Umbilical cord (tissue), 2 donors: ENCODE data around the gene FBXO38. TPM values are rescaled to one million over a fixed set of nuclear protein-coding genes. Genes with fewer than 3 reads are reported as not detected.
A peak's percentile ranks its signal among the peaks of the same experiment; 100 is the strongest.

Source experiments
- DNase-seq: peaks from one replicate; pipeline ENCODE4 v3.0.0-alpha.2; 2015; ENCODE audit warnings: low spot score
- total RNA-seq: library from RNA; depleted of rRNA; stranded (reverse); fragments of >200 nt; gene quantifications from one replicate; pipeline ENCODE4 v1.2.3, GENCODE V29; 2014; ENCODE audit warnings: low replicate concordance; ENCODE audit not compliant: insufficient read depth

Gene FBXO38
- total RNA-seq, 1 donor from 2014 or later, result 79.4 TPM

DNA sequence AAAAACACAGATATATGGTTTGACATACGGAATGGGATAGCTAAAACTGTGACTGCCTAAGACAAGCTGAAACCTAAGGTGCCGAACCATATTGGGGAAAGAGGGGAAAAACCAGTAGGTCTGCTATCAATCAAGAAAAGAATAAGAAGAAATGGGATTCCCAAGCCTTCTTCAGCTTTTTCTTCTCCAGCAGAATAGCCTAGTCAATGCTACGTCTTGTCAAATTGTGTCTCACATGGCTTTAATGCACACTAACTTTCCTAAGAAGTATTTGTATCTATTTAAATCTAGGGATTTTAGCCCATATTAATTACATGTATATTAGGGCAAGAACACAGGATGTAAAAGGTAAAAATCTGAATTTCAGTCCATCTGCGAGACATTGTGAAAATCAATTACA, 797 bp upstream of the FBXO38 start:
- DNase-seq, result no peak

DNA sequence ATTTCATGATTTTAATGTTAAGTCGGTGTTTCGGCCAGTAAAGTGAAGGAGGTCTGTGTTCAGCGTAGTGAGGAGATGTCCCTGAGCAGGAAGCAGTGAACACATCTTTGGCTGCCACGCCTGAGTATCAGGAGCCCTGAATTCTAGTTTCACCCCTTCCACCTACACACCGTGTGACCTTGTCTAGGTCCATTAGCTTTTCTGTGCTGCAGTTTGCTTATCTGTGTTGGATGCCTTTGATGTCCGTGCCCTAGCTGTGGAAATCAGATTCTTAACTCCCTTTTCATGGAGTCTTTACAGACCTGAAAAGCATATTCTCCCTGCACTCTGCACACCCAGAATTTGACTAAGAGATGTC, 601 bp downstream of the FBXO38 start:
- no peak for DNase-seq

DNA sequence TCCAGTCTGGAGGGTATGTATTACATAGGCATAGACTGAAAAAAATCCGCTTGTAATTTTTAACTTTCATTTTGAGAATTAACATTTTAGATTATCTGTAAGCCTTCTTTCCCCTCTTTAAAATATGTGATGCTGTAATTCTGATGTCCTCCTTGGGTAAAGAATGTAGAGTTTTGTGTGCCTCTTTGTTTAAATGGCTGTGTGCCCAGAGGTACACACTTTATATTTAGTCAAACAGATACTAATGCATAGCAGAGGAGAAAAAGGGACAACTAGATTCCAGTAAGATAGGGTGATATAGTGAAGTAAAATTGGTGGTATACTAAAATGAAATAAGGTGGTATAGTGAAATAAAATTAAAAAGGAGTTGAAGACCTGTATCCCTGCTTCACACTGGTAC, 1.3 kb downstream of the FBXO38 start:
- DNase-seq, result no peak

DNA sequence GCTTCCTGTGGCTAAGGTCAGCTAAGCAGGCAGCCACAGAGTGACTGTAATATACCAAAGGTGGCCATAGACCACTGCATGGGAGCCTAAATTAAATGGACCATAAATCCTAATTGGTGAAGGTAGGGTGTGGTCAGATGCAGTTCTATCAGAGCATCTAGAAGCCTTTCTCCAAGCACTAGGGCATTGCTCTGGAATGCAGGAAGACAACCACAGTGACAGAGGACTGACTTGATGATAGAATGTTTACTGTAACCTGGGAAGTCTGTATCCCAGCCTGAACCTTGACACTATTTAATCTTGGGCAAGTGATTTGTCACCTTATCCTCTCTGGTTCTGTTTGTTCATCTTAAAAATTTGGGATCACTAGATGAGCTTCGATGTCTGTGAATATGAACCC, 2.3 kb downstream of the FBXO38 start:
- no peak for DNase-seq

DNA sequence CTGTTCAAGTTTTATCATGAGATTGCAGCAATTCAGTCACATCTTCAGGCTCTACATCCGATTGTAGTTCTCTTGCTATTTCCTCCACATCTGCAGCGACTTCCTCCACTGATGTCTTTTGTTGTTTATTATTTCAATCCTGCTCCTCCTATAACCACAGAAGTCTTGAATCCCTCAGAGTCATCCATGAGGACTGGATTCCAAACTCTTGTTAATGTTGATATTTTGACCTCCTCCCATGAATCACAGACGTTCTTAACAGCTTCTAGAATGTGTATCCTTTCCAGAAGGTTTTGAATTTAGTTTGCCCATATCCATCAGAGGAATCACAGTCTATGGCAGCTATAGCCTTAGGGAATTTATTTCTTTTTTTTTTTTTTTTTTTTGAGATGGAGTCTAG, 3.6 kb downstream of the FBXO38 start:
- DNase-seq, result no peak

DNA sequence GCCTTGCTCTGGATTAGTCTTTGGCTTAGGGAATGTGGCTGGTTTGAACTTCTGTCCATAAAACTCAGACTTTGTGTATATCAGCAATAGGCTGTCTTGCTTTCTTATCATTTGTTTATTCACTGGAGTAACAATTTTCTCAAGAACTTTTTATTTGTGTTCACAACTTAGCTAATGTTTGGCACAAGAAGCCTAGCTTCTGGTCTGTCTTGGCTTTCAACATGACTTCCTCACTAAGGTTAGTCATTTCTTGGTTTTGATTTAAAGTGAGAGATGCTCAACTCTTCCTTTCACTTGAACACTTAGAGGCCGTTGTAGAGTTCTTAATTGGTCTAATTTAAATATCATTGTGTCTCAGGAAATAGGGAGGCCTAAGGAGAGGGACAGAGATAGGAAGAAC, 4.9 kb downstream of the FBXO38 start:
- DNase-seq, result no peak

DNA sequence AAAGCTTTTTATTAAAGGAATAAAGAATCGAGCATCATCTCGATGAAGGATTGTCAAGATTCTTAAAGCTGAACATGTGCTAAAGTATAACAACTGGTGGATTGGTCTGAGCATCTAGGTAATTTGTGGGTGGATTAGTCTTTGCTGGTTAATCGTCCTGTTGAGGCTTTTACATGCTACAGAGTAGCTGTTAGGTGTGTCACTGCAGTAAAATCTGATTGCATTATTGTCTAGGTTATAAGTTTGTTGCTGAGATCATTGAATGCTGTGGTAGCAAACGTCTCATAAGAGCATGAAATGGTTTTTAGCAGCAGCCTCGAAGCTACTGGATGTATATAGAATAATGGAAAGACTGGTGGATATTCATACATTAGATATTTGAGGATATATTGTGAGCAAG, 7.2 kb downstream of the FBXO38 start:
- DNase-seq, result no peak

DNA sequence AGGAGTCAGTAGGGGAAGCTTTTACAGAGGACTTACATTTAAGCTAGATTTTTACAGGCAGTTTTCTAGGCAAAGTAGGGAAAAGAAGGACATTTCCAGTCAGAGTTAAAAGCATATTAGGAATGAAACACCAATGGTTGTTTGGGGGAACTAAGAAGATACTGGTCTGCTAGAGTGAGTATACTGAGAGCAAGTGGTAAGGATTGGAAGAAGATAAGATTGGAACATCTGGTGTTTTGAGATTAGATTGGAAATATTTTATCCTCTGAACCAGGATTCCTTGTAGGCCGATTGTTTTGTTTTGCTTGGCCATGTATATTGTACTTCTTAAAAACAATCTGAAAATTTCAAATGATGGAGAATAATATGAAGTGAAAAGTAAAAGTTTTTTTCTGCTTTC, 7.7 kb downstream of the FBXO38 start:
- DNase-seq, result no peak

DNA sequence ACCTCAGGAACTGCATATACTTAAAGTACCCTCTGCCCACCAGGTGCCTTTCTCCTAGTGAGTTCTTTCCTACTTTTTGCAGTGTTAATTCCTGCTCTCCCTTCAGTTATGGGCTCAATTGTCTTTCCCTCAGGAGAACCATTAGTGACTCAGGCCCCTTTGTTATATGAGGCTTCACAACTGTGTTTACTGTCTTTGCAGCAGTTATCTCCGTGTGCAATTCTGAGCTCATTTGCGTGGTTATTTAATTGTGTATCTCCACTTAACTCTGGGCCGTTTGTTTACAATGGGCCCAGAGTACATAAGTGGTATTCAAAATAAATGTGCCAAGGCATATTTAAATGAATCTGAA, 9.6 kb downstream of the FBXO38 start:
- DNase-seq, result no peak

DNA sequence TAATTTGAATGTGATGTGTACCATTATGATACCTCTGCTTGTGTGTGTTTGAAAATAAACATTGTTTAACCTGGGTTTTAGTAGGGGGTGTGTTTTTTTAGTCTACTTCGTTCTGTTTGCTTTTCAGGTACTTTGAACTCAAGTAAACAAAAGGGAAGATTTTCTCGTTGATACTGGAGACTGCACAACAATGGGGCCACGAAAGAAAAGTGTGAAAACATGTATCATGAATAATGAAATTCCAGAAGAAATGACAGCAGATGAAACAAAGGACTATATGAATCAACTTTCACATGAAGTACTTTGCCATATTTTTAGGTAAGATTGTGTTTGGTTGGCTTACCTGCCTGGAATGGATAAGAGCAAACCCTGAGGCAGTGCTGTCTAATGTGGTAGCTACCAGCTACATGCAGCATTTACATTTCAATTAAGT, 10.8 kb downstream of the FBXO38 start:
- no peak for DNase-seq

DNA sequence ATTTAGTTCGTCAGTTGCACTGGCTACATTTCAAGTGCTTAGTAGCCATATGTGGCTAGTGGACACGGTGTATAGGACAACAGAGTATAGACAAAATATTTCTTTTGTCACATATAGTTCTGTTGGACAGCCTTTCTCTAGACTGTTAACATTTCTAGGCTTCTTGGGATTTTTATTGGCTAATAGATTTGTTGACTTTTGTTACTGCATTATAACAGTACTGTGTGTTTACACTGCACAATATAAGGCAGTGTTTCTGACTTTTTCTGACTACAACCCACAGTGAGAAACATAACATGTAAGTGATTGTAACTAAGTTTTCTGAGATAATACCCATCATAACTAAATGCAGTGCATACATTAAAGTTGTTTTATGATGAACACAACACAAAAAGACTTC, 11.3 kb downstream of the FBXO38 start:
- no peak for DNase-seq

DNA sequence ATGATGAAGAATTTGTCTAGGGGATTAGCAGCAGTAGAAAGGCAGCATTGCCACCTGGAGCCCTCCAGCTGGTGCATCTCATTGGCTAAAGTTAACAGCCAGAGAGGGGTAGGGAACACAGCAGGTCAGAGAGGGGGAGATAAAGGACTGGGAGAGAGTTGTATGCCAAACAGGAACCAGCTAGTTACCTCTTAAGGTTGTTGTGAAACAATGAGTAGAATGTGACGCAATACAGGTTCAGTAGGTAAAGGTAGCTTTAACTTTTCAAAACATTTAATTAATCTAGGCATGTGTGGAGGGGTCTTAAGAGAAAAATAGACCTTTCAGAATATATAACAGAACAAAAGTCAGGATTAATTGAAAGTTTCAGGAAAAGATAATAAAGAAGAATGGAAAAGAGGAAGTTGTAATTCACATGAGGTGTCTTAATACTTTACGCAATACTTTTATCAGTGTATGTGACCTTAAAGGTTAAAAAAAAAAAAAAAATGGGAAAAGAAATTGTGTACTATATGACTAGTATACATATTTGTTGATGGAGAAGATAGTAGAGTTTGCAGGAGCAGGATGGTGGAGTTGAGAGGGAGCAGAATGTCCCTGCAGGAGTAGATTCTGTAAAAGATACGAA, 14.3 kb downstream of the FBXO38 start:
- no peak for DNase-seq

DNA sequence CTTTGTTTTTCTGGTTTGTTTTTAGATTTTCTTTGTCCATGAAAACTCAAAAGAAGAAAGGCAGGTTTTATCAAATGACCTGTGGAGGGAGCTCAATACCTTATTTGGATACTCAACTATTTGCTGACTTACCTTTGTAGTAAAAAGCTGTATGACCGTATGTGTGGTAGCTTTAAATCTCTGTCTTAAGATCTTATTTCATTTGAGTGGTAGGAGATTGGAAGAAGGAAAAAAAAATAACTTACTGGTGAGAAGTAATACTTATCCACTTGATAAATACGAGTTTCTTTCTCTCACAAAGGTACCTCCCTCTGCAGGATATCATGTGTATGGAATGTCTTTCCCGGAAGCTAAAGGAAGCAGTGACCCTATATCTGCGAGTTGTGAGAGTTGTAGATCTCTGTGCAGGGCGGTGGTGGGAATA, 15.0 kb downstream of the FBXO38 start:
- no peak for DNase-seq

DNA sequence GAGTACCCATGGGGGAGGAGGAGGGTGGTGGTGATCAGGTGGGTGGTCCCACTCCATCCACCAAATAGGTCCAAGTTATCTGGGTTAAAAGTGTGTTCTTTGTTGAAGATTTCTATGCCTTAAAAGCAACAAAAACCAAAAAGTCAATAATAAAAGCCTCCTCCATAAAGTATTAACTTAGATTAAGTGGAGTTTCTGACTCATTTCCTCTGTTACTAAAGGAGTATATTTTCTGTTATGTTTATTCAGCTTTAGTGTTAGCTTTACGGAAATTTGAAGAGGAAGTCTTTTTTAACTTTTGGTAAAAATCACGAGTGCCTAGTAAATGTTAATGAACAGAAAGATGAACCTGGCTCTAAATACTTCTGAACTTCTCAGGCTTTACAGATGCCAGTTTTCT, 17.8 kb downstream of the FBXO38 start:
- peak; percentile 18 for DNase-seq

DNA sequence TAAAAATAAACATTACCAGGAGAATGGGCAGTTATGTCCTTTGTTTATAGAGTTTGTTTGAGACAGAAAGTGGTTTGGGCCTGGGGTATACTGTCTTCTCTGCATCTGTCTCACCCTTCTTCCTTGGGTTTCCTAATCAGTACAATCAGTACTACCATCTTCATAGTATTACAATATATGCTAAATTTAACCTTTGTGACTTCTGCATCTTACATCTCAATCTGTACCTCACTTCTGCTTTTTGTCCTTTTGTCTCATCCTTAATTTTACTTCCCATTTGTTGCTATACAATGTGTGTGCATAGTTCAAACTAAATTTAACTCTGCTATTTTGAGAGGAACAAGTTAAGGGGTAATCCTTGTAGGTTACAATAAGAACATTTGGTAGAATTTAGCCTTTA, 19.6 kb downstream of the FBXO38 start:
- peak; percentile 20 for DNase-seq

DNA sequence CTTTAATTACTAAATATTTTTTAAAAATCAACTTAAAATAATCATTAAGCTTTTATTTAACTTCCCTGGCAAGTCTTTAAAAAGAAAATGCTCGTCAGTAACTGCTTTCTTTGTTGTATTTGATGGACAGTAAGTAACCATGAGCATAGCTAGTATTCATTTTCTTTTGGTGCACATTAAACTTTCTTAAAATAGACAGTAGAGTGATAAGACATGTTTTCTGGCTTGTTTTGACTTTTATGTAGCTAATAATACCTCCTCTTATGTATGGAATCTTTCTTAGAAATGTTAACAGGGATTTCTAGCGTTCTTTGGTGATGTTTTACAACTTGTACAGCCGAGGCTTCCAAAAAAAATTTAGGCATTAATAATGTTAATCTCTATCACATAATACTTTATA, 22.6 kb downstream of the FBXO38 start:
- no peak for DNase-seq

DNA sequence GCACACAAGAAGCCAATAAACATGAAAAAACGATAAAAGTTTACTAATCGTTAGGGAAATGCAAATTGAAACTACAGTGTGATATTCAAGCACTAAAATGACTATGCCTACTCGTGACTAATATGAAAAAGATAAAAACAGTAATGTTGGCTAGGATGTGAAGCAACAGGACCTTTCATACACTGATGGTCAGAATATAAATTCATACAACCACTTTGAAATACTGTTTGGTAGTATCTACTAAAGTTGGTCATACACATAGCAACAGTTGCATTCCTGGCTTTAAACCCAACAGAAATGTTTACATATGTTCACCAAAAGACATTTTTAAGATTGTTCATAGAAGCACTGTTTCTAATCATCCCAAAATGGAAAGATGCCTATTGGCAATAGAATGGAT, 24.3 kb downstream of the FBXO38 start:
- DNase-seq, result no peak

DNA sequence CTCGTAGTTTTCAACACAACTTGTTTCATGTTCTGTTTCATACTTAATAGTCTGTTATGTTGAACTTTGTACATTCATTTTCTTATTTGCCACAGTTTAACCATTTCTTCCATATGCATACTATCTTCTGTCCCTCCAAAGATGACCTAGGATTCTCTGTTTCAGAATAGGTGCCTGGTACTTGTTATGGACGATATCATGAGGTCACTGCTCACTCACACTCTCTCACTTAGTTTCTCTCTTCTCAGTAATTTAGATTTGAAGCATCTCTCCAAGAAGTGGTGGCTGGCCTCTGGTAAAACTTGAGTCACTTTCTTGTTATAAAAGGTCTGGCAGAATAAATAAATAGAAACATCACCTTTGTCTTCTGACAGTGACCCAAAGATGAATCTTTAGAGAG, 28.4 kb downstream of the FBXO38 start:
- no peak for DNase-seq

DNA sequence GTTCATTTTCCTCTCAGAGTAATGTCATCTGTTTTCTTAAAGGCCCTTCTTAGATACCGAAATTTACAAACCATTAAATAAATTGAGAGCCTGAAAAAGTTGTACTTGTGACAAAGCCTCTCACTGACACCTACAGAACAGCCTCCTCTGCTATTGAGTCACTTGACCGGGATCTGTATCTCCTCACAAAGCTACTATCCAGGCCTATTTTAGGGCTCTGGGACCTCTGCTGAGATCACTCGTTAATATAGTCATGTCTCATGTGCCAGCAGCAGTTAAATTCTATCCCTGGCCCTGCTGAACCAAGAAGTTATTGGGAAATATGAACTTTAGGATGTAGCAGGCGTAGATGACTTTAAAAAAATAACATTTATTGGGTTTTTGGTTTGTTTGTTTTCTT, 31.1 kb downstream of the FBXO38 start:
- DNase-seq, result no peak

DNA sequence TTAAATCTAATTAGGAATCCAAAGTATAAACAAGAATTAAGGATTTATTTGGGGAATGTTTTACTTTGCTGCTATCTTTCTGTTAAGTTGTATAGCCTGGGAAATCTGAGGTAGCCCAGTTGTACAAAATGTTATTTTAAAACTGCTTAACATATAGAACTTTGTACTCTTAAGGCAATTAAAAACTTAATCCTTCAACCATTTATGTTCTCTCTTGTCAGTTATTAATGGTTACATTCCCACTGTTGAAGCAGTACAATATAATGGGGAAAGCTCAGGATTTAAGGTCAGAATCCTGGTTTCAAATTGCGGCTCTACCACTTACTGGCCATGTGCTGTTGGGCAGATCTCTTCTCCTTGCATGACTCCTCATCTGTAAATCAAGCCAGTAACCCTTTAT, 32.7 kb downstream of the FBXO38 start:
- DNase-seq, result no peak

DNA sequence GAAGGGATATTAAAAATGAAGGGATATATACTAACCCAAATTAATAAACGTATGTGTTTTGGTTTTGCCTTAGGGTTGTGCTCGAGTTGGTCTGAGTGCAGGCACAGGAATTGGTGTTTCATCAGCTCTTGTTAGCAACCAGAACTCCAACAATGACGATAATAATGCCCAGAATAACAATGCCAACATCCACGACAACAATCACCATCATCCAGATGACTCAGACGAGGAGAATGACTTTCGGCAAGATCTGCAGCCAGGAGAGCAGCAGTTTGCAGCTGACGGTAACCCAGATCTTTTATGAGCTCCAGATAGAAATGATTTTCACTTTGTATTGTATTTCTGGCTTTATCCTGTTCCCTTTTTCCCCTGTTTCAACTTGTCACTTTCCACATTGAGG, 33.2 kb downstream of the FBXO38 start:
- no peak for DNase-seq

DNA sequence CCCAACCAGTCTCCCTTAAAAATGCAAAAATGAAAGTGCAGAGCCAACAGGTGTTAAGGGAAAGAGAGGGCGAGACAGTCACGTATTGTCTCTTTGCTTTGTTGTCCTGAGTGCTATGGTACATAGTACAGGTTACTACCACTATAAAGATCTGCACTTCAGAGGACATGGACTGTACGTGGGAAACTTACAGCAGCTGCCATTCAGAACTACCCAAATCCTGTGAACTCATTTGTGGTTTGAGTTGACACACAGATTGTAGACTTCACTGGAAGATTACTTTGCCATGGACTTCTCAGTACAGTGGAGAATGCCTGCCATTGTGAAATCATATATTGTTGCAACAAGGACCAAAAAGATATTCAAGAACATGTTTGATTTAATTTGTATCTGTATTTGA, 34.8 kb downstream of the FBXO38 start:
- no peak for DNase-seq

DNA sequence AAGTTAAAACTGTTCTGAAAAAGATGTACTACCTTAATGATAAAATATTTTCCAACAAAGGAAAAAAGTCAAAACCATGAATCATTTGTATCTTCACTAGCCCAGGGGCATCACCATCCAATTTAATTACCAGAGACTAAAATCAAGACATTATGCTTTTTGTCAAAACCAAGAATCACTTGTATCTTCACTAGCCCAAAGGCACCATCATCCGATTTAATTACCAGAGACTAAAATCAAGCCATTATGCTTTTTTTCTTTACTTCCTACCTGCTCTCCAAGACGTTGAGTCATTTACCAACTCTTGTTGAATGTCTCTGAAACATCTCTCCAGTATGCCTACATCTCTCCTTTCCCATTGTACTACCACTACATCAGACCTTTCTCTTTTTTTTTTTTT, 37.9 kb downstream of the FBXO38 start:
- DNase-seq, result no peak

DNA sequence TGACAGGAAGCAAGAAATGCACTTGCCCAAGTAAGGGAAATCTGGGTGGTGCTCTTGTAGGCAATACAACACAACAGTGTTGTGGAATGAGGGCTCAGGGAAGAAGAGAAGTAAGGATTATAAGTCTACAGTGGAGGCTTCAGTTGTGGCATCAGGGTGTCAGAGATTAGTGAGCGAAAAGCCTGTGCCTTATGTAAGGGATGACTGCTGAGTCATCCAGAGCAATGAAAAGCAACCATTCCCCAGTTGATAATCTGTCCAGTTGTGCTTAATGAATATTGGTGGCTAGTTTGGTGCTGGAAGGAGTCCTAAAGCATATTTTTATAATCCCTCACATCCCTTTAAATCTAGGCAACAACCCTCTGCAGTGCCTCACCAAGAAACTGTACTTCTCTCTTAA, 42.0 kb downstream of the FBXO38 start:
- no peak for DNase-seq

DNA sequence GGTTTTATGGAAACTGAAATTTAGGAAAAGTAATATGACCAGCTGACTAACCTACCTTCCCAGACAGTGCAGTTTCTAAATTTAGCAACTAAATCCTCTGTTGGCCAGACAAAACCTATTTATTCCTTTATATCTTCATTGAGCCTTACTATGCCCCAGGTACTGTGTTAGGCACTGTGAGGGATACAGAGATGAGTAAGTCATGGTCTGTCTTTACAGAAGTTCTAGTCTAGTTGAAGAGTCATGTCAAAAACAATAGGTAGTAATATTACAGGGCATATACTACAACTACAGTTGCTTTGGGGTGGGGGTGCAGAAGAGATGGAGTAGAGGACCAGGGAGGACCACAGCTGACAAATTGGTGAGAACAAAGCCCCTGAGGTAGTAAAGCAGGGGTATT, 42.8 kb downstream of the FBXO38 start:
- DNase-seq, result no peak
